Prostate gland (tissue), 2 donors: ENCODE results near the gene UBE2H. TPM values are rescaled to one million over a fixed set of nuclear protein-coding genes. Genes with fewer than 3 reads are reported as not detected.
A peak's percentile ranks its signal among the peaks of the same experiment; 100 is the strongest.

ENCODE experiments used
- DNase-seq: peaks from one replicate; pipeline ENCODE4 v3.0.0-alpha.2; 2019; ENCODE audit warnings: low spot score
- H3K27ac ChIP-seq, 2 donors: fragments of 200-600 bp; sonication (generic); 2 replicates each; pipeline ENCODE4 v1.5.1; 2017 to 2019
- H3K27me3 ChIP-seq: fragments of 200-600 bp; sonication (generic); replicated peaks from 2 replicates; pipeline ENCODE4 v1.5.1; 2019; ENCODE audit not compliant: insufficient read depth
- H3K36me3 ChIP-seq, 2 donors: fragments of 200-600 bp; sonication (generic); 1 replicate in 1 of 2; 2 replicates in 1 of 2; pipeline versions ENCODE4 v1.5.1 to v1.8.1; 2017 to 2019
- H3K4me1 ChIP-seq: fragments of 200-600 bp; sonication (generic); replicated peaks from 2 replicates; pipeline ENCODE4 v1.5.1; 2019
- H3K4me3 ChIP-seq, 2 donors: fragments of 200-600 bp; sonication (generic); 2 replicates each; pipeline ENCODE4 v1.5.1; 2017 to 2019
- H3K9me3 ChIP-seq: fragments of 200-600 bp; sonication (generic); 2 replicates; pipeline ENCODE4 v1.5.1; 2017
- POLR2A ChIP-seq: fragments of 450-650 bp; IDR thresholded peaks from one replicate; pipeline ENCODE4 v1.6.1; 2016; ENCODE audit warnings: antibody characterized with exemption, mild to moderate bottlenecking
- POLR2AphosphoS5 ChIP-seq: sonication (generic); formaldehyde crosslinking; IDR thresholded peaks from one replicate; pipeline ENCODE4 v1.6.1; 2017; ENCODE audit warnings: antibody characterized with exemption
- WGBS: methylation state at CpG from one replicate; pipeline ENCODE4 v1.1.5; 2018; 5-methylcytosine and 5-hydroxymethylcytosine counted together
- intact Hi-C: fragments of 100-400 bp; cut with DNase I; formaldehyde crosslinking; loops from one replicate; pipeline ENCODE4 v1.14.2; 2022
- total RNA-seq, 2 donors: library from RNA; depleted of rRNA; stranded (reverse); fragments of >200 nt; gene quantifications; one replicate each; pipeline ENCODE4 v1.1.0, GENCODE V29; 2016
- TF ChIP-seq, protein P1 (sequence below), 4 experiments: fragments of 200-600 bp in 2 of 4; fragments of 450-650 bp in 2 of 4; sonication (generic) in 2 of 4; IDR thresholded peaks; 1 replicate in 3 of 4; 2 replicates in 1 of 4; pipeline ENCODE4 v1.5.1; 2016 to 2019; ENCODE audit warnings: antibody characterized with exemption in 4 of 4, mild to moderate bottlenecking in 2 of 4, moderate library complexity in 2 of 4

The UBE2H gene
- total RNA-seq, 2 donors from 2014 or later = 78.4 to 105 TPM

DNA sequence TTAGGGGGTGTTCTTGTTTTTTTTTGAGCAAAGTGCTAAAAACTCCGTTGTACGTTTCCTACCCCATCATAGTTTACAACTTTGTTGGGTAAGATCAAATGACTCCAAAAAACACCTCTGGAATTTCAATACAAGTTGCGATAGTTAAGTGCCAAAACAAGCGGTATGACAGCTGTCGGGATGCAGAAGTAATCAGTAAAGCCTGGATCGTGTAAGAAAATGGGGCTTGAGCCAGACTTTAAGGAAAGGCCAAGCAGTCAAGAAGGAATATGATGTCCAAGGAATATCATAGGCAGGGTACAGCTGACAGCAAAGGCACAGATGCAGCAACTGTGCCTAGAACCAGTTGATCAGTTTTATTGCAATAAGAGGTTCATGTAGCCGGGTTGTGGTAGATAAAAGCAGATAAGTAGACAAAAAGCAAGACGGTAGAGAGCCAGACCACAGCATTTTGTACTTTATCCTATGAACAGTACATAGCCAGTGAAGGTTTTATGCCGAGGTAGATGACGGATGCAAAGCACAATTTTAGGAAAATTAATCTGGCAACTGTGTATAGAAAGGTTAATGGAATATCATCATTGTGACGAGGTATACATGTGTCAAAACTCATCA is 45.5 kb downstream of the UBE2H start:
- no peak overlapping the region for H3K27ac ChIP-seq
- no peaks in the 10 kb centered on the region for H3K4me1 ChIP-seq
- intact Hi-C loops = no loop called here
- 39% methylated on average over 11 of the region's 11 CpGs for WGBS
- no peaks in the 10 kb centered on the region for H3K27me3 ChIP-seq
- no peaks in the 10 kb centered on the region for H3K36me3 ChIP-seq
- no peak for DNase-seq
- H3K9me3 ChIP-seq = no peaks in the 10 kb centered on the region
- TF ChIP-seq POLR2AphosphoS5 (no peak), POLR2A (no peak)
- TF ChIP-seq, protein P1, sequence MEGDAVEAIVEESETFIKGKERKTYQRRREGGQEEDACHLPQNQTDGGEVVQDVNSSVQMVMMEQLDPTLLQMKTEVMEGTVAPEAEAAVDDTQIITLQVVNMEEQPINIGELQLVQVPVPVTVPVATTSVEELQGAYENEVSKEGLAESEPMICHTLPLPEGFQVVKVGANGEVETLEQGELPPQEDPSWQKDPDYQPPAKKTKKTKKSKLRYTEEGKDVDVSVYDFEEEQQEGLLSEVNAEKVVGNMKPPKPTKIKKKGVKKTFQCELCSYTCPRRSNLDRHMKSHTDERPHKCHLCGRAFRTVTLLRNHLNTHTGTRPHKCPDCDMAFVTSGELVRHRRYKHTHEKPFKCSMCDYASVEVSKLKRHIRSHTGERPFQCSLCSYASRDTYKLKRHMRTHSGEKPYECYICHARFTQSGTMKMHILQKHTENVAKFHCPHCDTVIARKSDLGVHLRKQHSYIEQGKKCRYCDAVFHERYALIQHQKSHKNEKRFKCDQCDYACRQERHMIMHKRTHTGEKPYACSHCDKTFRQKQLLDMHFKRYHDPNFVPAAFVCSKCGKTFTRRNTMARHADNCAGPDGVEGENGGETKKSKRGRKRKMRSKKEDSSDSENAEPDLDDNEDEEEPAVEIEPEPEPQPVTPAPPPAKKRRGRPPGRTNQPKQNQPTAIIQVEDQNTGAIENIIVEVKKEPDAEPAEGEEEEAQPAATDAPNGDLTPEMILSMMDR (IDR thresholded peaks at IDR 0.05) = no peak
- no peak overlapping the region for H3K4me3 ChIP-seq

DNA sequence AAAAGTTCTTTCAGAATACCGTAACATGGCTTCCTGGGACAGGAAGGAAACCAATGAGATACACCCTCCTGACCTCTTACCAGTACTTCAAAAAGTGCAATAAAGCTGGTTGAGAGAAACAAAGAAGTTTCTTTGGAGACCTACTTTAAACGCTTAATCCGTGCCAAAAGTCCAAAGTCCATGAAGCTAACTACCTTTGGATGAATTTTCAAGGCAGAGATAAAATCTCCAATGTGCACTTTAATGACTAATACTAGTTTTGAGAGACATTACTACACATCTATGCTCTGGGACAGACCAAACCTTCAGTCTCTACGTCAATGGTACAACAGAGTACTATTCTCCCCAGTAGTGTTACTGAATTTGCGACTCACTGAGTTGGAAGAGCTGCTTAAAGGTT is 46.1 kb downstream of the UBE2H start:
- TF ChIP-seq POLR2A (no peak), POLR2AphosphoS5 (peak; percentile 11)
- TF ChIP-seq, protein P1 (IDR thresholded peaks at IDR 0.05) = no peak
- Histone ChIP-seq H3K4me3 (no peak overlapping the region), H3K4me1 (no peaks in the 10 kb centered on the region), H3K9me3 (no peaks in the 10 kb centered on the region), H3K27ac (no peak overlapping the region), H3K27me3 (no peaks in the 10 kb centered on the region), H3K36me3 (no peaks in the 10 kb centered on the region)
- no peak for DNase-seq
- intact Hi-C loops = no loop called here
- 27% methylated on average over 5 of the region's 5 CpGs for WGBS

DNA sequence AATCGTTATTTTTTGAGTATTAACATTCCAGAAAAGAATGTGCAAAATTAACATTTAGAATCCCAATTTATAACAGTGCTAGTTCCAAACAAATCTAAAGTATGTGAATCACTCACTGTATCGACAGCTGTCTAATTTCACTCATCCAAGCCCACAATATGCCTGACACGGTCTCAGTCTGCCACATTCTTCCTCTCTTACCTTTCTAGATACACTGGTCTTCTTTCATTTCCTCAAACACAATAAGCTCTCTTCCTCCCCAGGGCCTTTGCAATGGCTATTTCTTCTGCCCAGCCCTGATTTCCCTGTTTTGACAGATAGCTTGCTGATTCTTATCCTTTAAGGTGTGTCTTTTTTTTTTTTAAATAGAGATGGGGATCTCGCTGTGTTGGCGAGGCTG is 48.8 kb downstream of the UBE2H start:
- H3K9me3 ChIP-seq = no peaks in the 10 kb centered on the region
- no peak for DNase-seq
- no peaks in the 10 kb centered on the region for H3K4me1 ChIP-seq
- no peaks in the 10 kb centered on the region for H3K36me3 ChIP-seq
- H3K27me3 ChIP-seq = no peaks in the 10 kb centered on the region
- WGBS = 85% methylated on average over 5 of the region's 5 CpGs
- H3K27ac ChIP-seq = no peak overlapping the region
- TF ChIP-seq POLR2AphosphoS5 = no peak
- TF ChIP-seq, protein P1 (IDR thresholded peaks at IDR 0.05) = no peak
- TF ChIP-seq POLR2A = no peak
- intact Hi-C loops = no loop called here
- H3K4me3 ChIP-seq = no peak overlapping the region

DNA sequence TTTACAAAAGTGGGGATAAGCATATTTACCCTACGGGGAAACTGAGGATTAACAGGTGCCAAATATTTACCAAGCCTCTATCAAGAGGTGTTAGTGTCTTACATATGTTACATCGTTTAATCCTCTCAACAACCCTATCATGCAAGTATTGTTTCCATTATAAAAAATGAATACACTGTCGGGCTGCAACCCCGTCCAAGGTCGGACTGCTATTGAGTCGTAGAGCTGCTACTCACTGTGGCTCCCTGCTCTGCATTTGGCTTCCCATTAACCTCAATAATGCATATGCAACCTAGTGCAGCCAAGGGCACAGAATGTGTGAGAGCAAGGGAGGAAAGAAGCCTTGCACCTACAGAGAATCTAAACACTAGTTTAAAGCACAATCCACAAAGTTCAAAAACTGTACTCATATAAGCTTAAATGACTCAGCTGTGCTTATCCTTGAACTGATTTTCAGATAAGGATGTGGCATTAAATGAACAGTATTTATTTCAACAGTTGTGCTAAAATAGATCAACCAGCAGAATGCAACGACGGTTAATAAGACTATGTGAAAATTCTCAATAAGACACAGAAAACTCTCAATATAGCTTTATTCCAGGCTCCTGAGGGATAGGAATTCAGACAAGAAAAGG is 49.9 kb downstream of the UBE2H start:
- no peak for DNase-seq
- H3K27ac ChIP-seq = no peak overlapping the region
- WGBS = 80% methylated on average over 8 of the region's 8 CpGs
- no peaks in the 10 kb centered on the region for H3K36me3 ChIP-seq
- no peaks in the 10 kb centered on the region for H3K4me1 ChIP-seq
- intact Hi-C loops = no loop called here
- H3K27me3 ChIP-seq = no peaks in the 10 kb centered on the region
- no peak overlapping the region for H3K4me3 ChIP-seq
- TF ChIP-seq POLR2A (no peak), POLR2AphosphoS5 (no peak)
- TF ChIP-seq, protein P1 (IDR thresholded peaks at IDR 0.05) = no peak
- H3K9me3 ChIP-seq = no peaks in the 10 kb centered on the region
